HG02852 (cell line): ENCODE data around the gene HRH3.

Source experiments
- ATAC-seq: cut with Tn5 transposase; IDR thresholded peaks from one replicate; pipeline ENCODE4 v1.9.1; 2021; ENCODE audit warnings: mild to moderate bottlenecking, moderate library complexity; ENCODE audit not compliant: unreplicated experiment

HRH3 gene

GRCh38 chr20:62244644-62245108 is 24.6 kb upstream of the HRH3 start:
- no peak for ATAC-seq

DNA sequence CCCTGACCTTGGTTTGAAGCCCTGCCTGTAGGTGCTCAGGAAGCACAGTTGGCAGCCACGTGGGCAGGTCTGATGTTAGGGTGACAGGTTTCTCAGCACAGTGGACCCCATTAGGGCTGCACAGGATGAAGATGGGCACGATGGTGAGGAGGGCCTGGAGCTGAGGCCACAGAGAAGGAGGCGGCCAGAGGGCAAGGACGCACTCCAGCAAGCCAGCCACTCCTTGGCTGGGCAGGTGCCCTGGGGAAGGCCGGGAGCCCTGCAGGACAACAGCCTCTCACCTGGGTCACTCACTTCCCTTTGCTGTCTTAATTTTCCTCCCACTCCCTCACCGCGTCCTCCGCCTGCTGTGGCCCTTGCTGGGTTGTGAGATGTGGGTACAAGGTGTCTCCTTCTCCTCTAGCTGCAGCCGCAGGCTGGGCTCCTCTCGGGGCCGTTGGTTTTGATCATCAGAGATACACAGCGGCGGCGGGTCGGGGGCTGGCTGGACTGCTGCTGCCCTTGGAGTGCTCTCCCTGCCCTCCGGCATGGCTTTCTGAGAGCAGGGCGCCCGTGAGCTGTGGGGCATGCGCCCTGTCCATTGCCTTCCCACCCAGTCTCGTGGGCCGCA is 23.9 kb upstream of the HRH3 start:
- no peak for ATAC-seq

DNA sequence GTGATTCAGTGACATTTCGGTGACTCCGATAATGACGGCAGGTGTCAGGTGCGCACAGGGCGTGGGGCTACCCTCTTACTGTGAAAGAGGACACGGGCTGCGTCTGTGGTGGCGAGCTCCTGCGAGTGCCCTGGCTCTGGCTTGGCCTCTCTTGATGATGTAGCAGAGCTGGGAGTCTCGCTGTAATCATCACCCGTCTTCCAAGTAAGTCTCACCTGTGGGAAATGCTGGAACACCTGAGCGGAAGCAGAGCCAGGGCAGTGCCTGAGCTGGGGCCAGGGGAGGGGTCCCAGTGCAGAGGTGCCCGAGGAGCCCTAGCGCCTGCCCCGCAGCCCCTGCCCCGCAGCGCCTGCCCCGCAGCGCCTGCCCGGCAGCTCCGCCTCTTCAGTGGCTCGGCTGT is 23.0 kb upstream of the HRH3 start:
- ATAC-seq = no peak

DNA sequence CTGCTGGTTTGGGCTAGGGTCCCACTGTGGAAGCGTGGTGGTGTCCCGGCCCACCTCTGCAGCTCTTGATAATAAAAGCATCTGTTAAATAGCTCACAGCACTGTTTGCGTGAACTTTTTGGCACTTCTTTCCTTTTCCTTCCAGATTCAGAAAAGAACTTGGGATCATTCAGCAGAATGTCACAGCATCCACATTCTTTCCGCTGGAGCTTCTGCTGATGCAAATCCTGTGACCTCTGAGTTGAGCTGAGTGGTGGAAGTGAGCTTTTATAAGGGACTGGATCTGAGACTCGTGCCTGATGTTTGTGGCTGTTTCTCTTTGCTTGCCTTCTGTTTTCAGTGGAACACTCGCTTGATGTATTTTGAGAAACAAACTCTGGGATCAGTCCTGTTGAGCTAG is 22.1 kb upstream of the HRH3 start:
- ATAC-seq = no peak

- no peak for ATAC-seq
These were observed 21.4 kb upstream of the HRH3 start for GRCh38 chr20:62241506-62241905.

DNA sequence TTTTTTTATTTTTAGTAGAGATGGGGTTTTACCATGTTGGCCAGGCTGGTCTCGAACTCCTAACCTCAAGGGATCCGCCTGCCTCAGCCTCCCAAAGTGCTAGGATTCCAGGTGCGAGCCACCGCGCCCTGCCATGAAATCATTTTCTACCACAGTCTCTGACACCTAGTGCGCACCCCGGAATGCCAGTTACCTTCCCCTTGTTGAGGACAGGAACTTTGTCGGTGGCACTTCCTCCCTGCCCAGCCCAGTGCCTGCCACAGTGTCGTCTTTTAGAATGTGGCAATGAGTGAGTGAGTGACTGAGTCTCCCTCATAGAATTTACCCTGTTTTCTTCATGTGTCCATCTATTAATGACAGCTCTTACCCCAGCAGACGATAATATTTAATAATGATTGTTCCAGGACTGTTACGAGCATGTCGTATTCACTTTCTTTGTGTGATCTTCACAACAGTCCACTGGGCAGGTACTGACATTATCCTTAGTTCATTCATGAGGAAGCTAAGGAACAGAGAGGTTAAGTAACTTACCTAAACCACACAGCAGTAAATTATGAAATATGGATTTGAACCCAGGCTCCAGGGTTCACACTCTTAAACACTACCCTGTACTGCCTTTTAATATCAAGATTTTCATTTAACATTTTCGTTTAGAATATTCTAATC is 20.1 kb upstream of the HRH3 start:
- ATAC-seq = no peak

GRCh38 chr20:62239278-62239879 is 19.3 kb upstream of the HRH3 start:
- ATAC-seq = no peak

- peak; percentile 4 for ATAC-seq
These were observed 18.6 kb upstream of the HRH3 start for GRCh38 chr20:62238569-62239277.

DNA sequence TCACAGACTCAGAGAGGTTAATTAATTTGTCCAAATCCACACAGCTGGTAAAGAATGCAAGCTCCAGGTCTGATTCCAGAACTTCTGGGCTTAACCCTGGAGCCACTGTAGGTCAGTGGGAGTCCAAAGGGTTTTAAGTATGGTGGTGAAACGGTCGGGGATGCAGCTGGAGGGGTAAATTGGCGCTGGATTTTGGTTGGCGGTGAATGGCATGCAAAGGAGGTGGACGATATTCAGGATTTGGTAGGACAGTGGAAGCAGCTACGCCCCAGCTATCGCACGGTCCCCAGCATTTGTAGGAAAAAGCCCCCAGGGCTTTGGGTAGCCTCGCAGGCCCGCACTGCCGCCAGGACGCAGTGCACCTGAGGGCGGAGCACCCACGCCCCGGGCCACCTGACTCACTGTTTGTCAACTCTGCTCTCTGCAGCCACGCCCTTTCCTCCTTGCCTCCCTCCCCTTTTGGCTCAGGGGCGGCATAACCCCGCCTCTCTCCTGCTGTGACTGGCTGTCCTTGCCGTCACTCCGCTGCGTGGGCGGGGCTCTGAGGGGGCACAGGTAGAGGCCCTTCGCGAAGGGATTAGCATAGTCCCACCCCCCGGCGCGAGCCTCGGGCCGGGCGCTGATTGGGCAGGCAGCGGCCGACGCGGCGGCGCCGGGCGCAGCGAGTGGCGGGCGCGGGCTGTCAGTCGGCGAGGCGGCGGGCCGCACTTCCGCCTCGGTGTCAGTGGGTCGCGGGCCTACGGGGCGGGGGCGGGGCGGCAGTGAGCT is 17.9 kb upstream of the HRH3 start, which contains the start of gene OSBPL2:
Gene OSBPL2 (plus strand): TSS at position 721 of the 768 bp plus-strand sequence. CDS start 17,664 bp downstream, outside the sequence.
- peak; percentile 98 for ATAC-seq

GRCh38 chr20:62237514-62237800 is 17.4 kb upstream of the HRH3 start:
- ATAC-seq = no peak

- no peak for ATAC-seq
These were observed 16.9 kb upstream of the HRH3 start for GRCh38 chr20:62236766-62237513.

DNA sequence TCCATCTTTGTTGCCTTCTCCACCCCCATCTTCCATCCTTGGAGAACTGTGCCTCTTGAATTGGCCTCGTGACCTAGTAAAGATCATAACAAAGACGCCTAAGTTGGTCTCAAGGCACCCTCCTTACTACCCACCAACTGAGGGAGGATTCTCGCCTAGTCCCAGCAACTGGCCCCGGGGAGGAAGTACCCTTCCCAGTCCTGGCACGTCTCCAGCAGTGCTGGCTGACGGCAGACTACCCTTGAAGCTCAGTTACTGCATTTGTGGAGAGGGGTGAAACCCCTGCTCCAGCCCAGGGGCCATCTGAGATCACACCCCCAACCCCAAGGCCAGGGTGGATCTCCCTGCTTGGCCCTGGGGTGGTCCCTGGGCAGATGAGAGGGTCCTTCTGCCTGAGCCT is 16.1 kb upstream of the HRH3 start:
- no peak for ATAC-seq

DNA sequence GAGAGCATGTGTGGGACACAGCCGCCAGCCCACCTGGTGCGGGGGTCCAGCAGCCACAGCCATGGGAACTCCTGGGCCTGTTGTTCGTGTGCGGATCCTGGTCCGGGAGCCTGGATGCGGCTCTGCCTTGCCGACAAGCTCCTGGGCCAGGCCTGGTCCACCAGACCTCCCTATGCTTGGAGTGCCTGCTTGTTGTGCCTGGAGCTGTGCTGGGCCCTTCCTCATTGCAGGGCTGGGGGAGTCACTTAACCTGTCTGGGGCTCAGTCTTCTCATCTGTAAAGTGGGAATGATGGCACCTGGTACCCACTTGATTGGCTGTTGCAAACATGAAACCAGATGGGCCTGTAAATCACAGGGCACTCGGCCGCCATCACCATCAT is 15.7 kb upstream of the HRH3 start:
- ATAC-seq = no peak

DNA sequence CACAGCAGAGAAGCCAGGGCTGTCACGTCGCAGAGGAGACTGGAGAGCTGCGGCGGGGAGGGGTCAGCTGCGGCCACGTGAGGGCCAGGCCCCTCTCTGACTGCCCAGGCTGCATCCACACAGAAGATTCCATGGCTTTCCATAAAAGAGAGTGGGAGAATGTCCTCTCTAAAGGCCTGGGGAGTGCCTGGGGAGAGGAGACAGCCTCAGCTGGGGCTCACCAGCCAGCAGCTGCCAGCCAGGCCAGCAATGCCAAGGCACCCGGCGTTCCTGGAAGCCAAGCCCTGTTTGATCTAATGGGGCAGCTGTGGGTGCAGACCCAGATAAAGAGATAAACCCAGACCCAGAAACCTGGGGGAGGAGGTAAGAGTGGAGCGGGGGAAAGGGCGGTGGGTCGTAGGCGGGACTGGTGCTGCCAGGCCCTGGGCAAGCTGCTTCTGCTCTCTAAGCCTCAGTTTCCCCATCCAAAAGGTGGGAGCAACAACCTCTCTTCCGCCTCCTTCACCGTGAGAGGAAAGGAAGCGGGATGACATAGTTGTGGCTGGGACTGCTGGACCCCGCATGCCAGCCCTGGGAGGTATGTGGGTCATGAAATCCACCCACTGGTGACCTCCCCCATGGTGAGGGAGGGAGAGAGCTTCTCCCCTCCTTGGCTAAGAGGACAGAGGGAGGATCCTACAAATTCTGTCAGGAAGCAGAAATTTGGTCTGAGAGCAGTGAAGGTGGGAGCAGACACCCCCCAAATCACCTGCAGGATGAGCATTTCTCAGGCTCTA is 15.1 kb upstream of the HRH3 start:
- no peak for ATAC-seq

DNA sequence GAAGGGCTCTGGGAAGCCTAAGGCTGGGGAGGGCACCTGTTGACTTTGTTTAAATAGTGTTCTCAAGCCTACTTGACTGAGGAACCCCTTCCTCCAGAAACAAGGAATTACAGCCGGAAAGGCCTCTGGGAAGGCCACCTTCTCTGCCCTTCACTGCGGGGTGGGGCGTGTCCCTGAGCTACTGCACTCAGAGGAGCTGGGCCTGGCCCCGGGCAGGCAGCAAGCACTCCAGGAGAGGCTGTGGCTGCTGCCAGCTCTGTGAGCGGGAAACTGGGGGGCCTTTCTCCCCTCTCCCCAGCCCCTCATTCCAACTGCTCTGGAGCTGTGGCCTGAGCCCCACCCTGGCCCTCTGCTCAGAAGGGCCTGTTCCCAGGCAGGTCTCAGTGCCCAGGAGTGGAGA is 14.3 kb upstream of the HRH3 start:
- no peak for ATAC-seq

DNA sequence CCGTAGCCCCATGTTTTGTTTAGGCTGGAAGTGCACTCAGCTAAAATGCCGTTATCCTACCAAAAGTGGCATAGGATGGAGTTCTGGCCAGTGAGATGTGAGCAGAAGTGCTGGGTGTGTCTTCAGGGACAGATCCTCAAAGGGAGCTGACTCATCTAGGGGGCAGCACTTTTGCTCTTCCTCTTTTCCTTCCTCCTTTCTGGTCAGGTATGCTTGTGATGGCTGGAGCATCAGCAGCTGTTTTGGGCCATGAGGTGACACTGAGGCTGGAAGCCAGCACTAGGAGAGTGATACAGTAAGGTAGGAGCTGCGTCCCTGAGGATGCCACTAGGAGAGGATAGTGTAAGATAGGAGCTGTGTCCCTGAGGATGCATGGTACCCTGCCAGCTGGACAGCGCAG is 13.6 kb upstream of the HRH3 start:
- no peak for ATAC-seq

DNA sequence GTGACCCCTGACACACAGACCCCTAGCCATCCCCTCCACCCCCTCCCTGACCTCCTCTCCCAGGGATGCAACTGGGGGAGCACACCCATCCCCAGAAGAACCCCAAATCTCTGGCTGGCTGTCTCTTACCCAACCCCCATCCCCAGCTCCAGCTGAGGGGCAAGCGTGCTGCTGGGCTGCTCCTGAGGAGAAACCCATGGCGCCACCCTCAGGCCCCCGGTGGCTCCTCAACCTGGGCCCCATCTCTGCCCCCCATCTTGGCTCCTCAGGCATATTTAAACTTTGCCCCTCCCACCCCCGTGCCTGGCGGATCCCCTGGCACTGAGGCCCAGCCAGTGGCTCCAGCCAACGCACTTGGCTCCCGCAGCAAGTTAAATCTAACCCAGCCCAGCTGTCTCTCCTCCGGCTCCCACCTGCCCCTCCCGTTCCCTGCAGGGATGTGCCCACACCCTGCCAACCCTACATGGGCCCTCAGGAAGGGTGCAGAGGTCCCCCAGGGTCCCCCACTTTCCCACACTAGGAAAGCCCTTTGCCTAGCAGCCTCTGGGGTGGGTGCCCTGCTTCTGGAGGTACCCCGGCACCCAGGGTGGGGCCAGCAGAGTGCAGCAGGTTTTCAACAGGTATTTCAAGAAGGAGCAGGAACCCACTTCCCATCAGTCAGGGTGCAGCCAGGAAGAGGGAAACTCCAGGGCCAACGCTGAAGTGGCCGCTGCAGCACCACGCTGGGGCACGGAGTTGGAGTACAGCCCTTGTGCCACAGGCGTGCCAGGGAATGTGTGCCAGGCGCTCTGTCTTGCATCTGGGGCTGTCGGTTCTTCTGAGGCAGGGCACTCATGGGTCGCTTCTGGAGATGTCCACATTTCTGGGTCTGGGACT is 12.9 kb upstream of the HRH3 start:
- no peak for ATAC-seq

- ATAC-seq = no peak
These were observed 12.1 kb upstream of the HRH3 start for GRCh38 chr20:62232194-62232593.

DNA sequence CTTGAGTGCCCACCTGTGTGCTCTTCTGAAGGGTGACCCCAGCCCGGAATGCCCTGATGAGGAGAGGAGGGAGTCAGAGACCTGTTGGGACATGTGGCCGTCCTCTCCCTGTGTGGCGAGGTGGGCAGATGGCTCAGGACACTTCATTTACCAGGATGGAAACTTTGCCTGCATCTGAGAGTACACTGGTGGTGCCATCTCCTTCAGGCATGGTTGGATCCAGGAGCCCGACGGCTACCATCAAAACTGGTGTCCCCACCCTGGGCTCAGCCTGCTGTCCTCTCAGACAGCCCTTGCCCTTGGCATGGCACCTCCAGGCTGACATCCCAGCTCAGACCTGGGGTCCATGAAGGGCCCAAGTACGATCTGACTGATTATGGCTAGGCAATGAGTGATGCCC is 11.2 kb upstream of the HRH3 start:
- ATAC-seq = no peak
